Chondrocyte (in vitro differentiated cells): ENCODE measurements around the gene C1QL2. TPM values are rescaled to one million over a fixed set of nuclear protein-coding genes. Genes with fewer than 3 reads are reported as not detected.

Experiments used
- DNase-seq: peaks from one replicate; pipeline ENCODE4 v3.0.0; 2021; ENCODE audit warnings: mixed read lengths, low spot score
- H3K27ac Mint-ChIP-seq: one replicate; pipeline ENCODE4 v1.8.0; 2021; ENCODE audit warnings: mild to moderate bottlenecking, moderate library complexity, mixed read lengths; ENCODE audit not compliant: unreplicated experiment
- H3K27me3 Mint-ChIP-seq: 2 replicates; pipeline ENCODE4 v1.8.0; 2021; ENCODE audit warnings: low read depth, mixed read lengths
- H3K36me3 Mint-ChIP-seq: 2 replicates; pipeline ENCODE4 v1.8.0; 2021; ENCODE audit warnings: low read depth, mixed read lengths
- H3K4me1 Mint-ChIP-seq: 2 replicates; pipeline ENCODE4 v1.8.0; 2021; ENCODE audit warnings: low read depth, mild to moderate bottlenecking, mixed read lengths
- H3K4me3 Mint-ChIP-seq: one replicate; pipeline ENCODE4 v1.8.0; 2021; ENCODE audit warnings: mild to moderate bottlenecking, moderate library complexity, mixed read lengths; ENCODE audit not compliant: unreplicated experiment
- H3K9me3 Mint-ChIP-seq: 2 replicates; pipeline ENCODE4 v1.8.0; 2021; ENCODE audit warnings: low read depth, mixed read lengths
- CTCF ChIP-seq: fragments of 200-600 bp; sonication (generic); IDR thresholded peaks from 2 replicates; pipeline ENCODE4 v1.5.0; 2021; ENCODE audit warnings: antibody characterized with exemption, mild to moderate bottlenecking, moderate library complexity
- total RNA-seq: library from RNA; stranded (reverse); gene quantifications from 3 replicates; pipeline ENCODE4 v1.2.1, GENCODE V29; 2021

The C1QL2 gene
- total RNA-seq, 1 donor from 2014 or later = not detected

GRCh38 chr2:119160361-119160990 is 1.9 kb upstream of the C1QL2 start:
- H3K27me3 Mint-ChIP-seq = peaks cover 66% of the 10 kb centered on the region
- peaks cover 10% of the 10 kb centered on the region for H3K4me1 Mint-ChIP-seq
- peaks cover 2% of the 10 kb centered on the region for H3K36me3 Mint-ChIP-seq
- no peak for TF ChIP-seq CTCF
- no peaks in the 10 kb centered on the region for H3K9me3 Mint-ChIP-seq
- DNase-seq = no peak
- H3K27ac Mint-ChIP-seq = no peak overlapping the region
- no peak overlapping the region for H3K4me3 Mint-ChIP-seq

DNA sequence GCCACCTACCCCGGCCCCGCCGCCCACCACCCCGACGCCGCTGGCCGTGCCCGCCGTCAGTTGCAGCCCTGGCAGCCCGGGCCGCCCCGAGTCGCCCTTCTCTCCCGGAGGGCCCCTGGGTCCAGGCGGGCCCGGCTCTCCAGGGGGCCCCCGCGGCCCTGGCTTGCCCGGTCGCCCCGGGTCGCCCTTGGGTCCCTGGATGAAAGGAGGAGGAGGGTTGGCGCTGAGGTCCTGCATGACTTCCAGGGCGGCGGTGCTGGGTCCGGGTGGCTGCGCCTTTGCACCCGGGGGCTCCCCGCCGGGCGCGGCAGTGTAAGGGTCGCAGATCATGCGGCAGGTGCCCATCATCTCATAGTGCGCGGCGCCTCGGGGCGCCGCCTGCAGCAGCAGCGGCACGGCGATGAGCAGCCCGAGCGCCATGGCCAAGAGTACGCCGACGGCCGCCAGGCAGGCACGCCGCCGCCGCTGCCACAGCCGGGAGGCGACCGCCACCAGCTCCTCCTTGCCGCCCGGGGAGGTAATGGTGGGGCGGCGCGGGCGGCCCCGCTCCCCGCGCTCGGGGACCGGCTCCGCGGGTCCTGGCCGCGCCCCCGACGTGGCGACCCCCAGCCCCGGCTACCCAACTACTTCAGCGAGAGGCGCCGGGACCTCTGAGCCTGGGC is 570 bp downstream of the C1QL2 start:
- Mint-ChIP-seq H3K4me3 (no peak overlapping the region), H3K27me3 (peaks cover 78% of the 10 kb centered on the region), H3K9me3 (no peaks in the 10 kb centered on the region), H3K4me1 (peaks cover 10% of the 10 kb centered on the region), H3K27ac (no peak overlapping the region), H3K36me3 (peaks cover 2% of the 10 kb centered on the region)
- no peak for TF ChIP-seq CTCF
- DNase-seq = no peak

DNA sequence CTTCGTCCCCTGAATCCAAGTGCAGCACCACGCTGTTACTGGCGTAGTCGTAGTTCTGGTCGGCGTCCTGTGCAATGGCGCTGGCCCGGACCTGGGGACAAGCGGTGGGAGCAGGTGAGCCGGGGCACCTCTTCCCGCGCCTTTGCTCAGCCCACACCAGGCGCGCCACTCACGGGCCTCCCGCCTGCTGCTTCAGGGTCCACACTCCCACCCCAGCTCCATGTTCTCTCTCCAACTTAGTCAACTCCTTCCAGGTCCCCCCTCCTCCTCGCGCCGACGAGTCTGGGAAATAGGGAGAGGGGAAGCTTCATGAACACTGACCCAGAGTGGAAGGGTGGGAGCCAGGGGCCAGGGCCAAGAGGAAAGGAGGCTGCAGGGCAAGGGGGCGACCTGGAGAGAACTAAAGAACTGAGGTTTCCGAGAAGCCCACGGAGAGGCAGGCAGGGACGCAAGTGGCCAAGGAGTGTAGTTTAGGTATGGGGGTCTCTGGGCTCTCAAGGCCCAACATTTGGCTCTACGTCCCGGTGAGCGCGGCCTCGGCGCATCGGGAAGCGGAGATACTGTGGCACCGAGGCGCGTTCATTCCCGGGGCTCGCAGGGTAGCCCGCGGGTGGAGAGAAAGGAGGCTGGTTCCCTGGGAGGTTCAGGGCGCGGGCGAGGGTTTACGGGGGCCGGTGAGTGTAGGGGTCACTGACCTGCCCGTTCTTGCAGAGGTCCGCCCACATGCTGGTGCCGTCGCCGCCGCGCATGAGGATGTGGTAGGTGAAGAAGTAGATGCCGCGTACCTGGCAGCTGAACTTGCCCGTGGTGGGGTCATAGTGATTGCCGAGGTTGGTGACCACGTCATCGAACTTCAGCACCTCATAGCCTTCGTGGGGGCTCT is 1.4 kb downstream of the C1QL2 start:
- no peak for DNase-seq
- TF ChIP-seq CTCF = no peak
- peaks cover 2% of the 10 kb centered on the region for H3K36me3 Mint-ChIP-seq
- H3K27me3 Mint-ChIP-seq = peaks cover 78% of the 10 kb centered on the region
- no peaks in the 10 kb centered on the region for H3K9me3 Mint-ChIP-seq
- H3K4me1 Mint-ChIP-seq = peaks cover 10% of the 10 kb centered on the region
- H3K27ac Mint-ChIP-seq = no peak overlapping the region
- no peak overlapping the region for H3K4me3 Mint-ChIP-seq

DNA sequence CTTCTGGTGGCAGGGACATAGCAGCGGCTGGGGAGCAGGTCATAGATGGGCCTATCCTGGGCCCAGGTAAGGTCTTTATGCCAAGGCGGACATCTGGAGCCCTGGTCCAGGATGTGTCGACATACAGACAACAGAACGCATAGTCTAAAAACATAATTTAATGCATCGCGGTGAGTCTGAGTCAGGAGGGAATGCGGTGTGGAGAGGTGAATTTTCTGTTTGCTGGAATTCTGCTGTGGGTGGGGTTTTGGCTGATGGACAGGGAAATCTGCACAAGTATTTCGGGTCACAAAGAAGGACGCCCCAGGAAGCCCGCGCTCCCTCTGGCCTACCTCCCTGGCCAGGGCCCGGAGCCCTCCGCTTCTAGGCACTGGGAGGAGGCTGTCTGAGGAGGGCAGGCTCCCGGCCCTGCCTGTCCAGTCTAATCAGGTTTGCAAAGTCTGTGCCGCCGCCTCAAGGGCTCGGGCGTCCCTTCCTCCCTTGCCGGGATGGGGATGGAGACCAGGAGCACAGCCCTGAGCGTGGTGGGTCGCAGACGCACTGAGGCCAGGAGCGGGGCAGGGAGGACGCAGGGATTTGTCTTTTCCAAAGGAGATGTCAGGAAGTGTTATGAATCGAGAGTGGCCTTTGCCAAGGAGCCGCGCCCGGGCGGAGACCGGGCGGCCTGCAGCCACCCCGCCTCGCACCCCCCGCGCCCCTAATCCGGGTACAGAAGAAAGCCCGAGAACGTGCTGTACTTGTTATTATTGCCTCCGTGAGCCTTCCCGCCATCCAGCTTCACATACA is 2.3 kb downstream of the C1QL2 start:
- DNase-seq = no peak
- Mint-ChIP-seq H3K4me3 (no peak overlapping the region), H3K27ac (no peak overlapping the region), H3K9me3 (no peaks in the 10 kb centered on the region), H3K4me1 (peaks cover 10% of the 10 kb centered on the region), H3K36me3 (peaks cover 2% of the 10 kb centered on the region), H3K27me3 (peaks cover 80% of the 10 kb centered on the region)
- TF ChIP-seq CTCF = no peak

GRCh38 chr2:119155633-119156032 is 2.9 kb downstream of the C1QL2 start:
- Mint-ChIP-seq H3K36me3 (peaks cover under 1% of the 10 kb centered on the region), H3K27me3 (peaks cover 80% of the 10 kb centered on the region), H3K9me3 (no peaks in the 10 kb centered on the region), H3K4me1 (peaks cover 10% of the 10 kb centered on the region), H3K27ac (no peak overlapping the region), H3K4me3 (no peak overlapping the region)
- no peak for TF ChIP-seq CTCF
- no peak for DNase-seq
